Dermis blood vessel endothelial cell (primary cell): ENCODE results near the gene DRAP1. TPM values are rescaled to one million over a fixed set of nuclear protein-coding genes. Genes with fewer than 3 reads are reported as not detected.
A peak's percentile ranks its signal among the peaks of the same experiment; 100 is the strongest.

Source experiments
- DNase-seq: peaks from one replicate; pipeline ENCODE4 v3.0.0; 2010
- total RNA-seq: library from RNA; depleted of rRNA; stranded (reverse); fragments of >200 nt; gene quantifications from 2 replicates; pipeline ENCODE4 v1.2.3, GENCODE V29; 2014

DRAP1 gene
- total RNA-seq, 1 donor from 2014 or later: 93.9 TPM

GRCh38 chr11:65906602-65907001, 12.6 kb upstream of the DRAP1 start:
- no peak for DNase-seq

DNA sequence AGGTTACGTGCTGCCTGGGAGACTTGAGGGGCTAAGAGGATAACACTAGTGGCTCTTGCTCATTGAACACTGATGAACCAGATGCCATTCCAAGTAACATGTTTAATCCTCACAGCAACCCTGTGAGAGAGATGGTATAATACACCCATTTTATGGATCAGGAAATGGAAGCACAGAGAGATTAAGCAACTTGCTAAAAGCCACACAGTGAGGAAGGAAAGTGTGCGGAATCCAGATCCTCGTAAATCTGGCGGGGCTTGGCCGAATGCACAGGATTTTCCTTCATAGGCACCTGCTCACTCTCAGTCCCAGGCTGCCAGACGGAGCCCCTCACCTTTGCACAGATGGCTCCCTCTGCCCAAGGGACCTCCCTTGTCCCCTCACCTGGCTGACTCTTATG, 11.3 kb upstream of the DRAP1 start:
- no peak for DNase-seq

DNA sequence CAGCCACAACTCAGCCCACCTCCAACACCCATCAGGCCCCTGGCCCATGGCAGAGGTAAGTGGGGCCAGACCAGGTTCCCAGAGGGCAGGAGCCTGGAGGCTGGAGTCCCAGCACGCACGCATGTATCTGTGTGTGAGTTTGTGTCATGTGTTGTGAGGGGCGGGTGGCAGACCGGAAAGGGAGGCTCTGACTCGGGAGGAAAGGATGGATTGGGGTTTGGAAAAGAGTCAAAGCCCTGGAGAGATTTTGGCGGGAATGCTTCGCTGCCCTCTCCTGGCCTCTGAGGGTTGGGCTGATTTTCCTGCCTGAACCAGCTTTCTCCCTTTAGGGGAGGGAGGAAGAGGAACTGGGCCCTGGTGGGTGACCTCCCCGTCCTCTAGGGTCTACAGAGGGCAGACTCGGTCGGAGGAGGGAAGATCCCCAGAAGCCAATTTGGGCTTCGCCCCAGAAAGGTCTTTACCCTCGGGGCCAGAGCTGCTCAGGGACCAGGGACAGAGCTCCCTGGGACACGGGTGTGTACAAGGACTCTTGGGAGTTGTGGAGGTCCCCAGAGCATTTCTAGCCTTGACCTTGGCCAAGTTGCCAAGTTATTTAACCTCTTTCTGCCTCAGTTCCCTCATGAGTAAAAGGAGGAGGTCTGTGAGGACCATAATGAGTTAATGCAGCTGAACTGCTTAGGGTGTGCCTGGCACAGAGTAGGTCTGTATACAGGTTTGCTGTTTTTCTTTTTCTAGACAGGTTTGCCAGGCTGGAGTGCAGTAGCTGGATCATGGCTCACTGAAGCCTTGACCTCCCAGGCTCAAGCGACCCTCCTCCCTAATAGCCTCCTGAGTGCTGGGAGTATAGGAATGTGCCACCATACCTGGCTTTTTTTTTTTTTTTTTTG, 7.3 kb upstream of the DRAP1 start:
- peak; percentile 56 for DNase-seq

DNA sequence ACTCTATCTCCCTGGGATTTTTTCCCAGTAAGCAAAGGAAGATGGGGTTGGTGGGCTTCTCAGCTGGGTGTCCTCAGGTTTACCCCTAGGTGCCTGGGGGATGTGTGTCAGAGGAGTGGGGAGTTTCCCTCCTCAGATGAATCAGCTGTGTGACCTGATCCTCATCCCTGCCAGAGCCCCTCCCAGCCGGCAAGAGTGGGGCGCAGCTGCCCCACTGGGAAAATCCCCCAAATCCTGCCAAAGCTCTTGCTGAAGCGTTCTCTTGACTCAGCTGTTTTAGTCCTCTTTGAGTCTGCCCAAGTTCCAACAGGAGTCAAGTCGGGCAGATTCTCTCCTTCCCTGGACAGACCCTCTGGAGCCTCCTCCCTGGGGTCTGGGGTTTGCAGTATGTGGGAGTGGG, 6.4 kb upstream of the DRAP1 start:
- peak; percentile 51 for DNase-seq

DNA sequence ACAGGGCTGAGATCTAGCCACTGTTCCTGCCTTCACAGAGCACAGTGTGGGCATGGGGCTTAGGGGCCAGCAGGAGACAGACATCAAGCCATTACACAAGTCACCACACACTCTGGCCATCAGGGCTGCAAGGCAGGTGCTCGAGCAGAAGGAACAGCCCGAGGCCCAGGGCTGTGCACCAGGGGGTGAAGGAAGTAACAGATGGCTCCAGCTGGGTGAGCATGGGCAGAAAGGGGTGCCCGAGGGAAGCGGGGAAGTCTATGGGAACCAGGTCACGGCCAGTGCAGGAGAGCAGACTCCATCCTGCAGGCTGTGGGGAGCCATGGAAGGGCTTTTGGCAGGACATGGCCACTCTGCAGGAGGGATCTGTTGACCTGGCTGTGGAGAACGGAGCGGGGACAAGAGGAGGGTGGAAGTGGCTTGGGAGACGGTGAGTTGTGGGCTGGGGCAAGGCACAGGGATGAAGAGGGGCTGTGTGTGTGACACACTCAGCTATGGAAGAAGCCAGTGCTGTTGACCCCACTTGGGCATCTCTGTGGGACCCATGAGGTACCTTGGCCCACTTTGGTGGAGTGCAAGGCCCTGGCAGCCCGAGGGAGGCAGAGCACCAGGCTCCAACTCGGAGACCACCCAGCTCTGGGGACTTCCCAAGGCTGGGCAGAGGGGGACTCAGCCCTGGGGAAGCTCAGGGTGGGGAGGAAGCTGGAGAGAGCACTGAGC, 4.0 kb upstream of the DRAP1 start:
- no peak for DNase-seq

- peak; percentile 97 for DNase-seq
These were observed 3.4 kb upstream of the DRAP1 start for GRCh38 chr11:65915821-65916251.

GRCh38 chr11:65916391-65916790, 2.8 kb upstream of the DRAP1 start:
- DNase-seq: no peak

GRCh38 chr11:65917077-65917433, 2.2 kb upstream of the DRAP1 start:
- no peak for DNase-seq

DNA sequence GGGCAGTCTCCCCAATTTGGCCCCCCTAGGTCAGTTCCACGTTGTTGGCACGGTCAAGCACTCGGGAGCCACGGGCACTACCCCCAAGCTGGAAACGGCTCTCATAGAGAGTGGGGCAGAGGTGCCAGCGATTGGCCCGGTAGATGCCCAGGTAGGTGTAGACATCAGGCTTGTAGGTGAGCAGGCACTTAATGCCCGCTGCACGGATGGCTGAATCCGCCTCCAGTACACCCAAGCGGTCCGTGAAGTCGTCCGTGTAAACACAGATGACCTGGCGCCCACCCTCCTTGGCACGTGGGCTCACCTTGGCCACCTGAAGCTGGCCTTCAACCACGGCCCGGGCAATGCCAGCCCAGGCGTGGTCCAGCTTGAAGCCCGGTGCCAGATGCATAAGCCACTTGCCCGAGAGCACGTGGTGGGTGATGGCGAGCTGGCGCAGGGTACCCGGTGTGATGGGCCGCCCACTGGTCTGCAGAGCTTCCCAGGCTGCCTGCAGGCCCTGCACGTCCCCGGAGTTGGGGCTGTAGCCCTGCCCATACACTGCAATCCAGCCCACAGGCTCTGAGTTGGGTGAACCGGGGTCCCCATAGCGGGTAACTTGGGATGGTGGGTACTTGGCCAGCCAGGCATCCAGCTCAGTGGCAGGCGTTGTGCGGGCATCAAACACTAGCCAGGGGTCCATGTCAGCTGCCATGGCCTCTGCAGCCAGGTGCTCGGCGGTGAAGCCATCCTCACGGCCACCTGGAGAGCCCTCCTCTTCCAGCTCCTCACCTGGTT, 1.6 kb upstream of the DRAP1 start:
- no peak for DNase-seq

DNA sequence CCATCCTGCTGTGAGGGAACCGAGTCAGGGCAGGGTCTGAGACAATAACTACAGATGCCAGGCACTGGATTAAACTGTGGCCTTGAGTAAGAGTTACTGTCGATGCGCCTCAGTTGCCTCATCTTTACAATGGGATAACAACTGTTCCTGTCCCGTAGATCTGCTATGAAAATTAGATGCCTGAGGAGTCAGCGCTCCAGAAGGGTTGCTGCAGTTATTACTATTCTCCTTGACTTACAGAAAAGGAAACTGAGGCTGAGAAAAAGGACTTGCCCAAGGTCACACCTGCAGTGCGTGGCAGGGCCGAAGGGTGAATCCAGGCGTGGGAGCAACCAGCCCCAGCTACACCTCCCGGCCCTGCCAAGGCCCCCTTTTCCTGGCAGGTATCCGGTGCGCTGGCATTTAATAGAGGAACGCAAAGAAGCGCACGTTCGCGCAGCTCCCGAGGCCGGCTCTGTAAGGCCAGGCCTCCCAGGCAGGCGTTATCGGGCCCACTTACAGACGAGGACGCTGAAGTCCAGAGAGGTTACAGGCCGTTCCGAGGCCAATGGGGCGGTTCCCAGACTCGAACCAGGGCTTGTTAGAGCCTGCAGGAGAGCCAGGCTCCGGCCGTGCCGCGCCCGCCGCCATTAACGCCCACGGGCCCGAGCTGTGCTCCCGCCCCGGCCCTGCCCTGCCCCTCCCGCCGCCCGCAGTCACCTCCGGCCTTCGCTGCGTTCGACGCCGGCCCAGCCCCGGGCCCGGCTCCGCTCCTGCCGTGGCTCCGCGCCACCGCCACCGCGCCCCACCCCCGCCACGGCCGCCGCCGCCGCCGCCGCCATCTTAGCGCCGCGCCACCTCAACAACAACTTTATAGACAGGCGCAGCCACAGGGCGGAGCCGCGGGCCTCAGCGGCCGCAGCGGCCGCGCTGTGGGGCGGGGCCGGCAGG, 750 bp upstream of the DRAP1 start, which contains the start of gene C11orf68:
C11orf68 (minus strand) TSS at position 852 of the 930 bp plus-strand sequence; CDS start at position 821, 31 bp downstream.
- peak; percentile 57 for DNase-seq

- DNase-seq: peak; percentile 41
These were observed 546 bp downstream of the DRAP1 start for GRCh38 chr11:65919573-65920371.

DNA sequence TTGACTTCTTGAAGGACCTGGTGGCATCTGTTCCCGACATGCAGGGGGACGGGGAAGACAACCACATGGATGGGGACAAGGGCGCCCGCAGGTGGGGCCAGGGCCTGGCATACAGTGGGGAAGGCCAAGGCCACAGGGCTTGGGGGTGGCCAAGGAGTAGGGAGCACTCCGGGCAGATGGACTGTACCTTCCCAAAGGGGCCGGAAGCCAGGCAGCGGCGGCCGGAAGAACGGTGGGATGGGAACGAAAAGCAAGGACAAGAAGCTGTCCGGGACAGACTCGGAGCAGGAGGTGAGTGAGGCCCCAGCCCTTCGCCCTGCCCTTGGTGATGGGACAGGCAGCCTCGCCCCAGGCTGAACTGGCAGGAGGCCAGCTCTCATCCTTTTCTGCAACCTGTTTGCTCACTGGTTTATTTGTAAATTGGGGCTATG, 1.2 kb downstream of the DRAP1 start:
- no peak for DNase-seq

DNA sequence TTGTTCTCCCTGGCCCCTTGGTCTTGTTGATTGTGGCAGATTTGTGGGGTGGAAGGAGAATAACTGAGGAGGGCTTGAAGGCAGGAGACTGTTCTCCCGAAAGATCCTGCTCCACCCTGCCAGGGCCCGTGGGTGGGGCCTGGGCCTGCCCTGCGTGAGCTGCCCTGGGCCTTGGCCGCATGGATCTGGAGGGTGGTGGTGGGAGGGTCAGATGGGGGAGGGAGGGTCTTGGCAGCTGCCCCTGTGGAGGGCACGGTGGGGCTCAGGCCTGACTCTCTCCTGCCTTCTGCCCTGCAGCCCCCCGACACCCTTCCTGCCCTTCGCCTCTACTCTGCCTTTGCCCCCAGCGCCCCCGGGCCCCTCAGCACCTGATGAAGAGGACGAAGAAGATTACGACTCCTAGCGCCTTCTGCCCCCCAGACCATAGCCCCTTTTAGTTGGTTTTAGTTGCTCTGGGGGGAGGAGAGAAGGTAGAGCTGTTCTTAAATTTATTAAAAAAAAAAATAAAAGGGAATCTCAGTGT, 1.9 kb downstream of the DRAP1 start:
- DNase-seq: no peak

DNA sequence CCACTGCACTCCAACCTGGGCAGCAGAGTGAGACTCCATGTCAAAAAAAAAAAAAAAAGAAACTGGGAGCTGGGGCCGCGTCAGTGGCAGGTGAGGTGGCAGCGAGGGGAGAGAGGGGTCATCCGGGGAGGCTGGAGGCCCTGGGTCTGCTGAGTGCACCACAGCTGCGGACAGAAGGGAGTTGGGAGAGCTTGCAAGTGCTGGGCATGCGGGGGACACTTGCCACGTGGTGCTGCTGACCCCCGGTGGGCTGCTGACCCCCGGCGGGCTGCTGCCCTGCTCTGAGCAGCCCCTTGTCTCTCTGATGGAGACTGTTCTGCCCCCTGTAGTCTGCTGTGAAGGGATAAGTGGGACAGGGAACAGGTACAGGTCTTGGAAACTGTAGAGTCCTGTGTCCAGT, 2.6 kb downstream of the DRAP1 start:
- no peak for DNase-seq

- DNase-seq: no peak
These were observed 3.3 kb downstream of the DRAP1 start for GRCh38 chr11:65922565-65922964.

GRCh38 chr11:65925397-65925796, 6.2 kb downstream of the DRAP1 start:
- no peak for DNase-seq

DNA sequence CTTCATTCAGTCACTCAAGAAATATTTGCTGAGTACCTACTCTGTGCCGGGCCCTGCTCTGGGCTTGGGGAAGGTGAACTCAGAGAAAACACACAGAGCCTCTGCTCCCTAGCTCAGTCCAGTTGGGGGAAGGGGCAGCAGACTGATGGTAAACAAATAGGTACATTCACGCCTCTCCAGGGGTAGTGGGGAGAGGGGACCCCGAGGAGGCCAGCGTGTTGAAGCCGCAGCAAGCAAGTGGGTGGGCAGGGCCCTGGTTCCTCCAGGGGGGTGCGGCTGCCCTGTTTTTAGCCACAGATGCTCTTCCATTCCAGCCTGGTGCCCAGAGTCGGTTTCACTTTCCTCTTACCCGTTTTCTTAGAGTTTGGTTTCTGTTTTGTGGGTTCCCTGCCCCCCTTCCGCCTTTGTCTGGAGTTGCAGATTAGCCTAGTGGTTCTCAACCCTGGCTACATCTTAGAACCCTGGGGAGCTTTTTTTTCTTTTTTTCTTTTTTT, 8.7 kb downstream of the DRAP1 start:
- no peak for DNase-seq

- no peak for DNase-seq
These were observed 9.4 kb downstream of the DRAP1 start for GRCh38 chr11:65928667-65929066.

GRCh38 chr11:65931773-65932557, 12.7 kb downstream of the DRAP1 start:
- DNase-seq: no peak

- peak; percentile 38 for DNase-seq
These were observed 13.3 kb downstream of the DRAP1 start for GRCh38 chr11:65932558-65932919.
